GM21390 (cell line): ENCODE data around the gene SH2D1B.
"Not testable (repeated sequence)": the region's sequence is repeated elsewhere in the genome, so short reads cannot be mapped to it uniquely, and the experiment has no call there.

Experiments
- ATAC-seq: cut with Tn5 transposase; IDR thresholded peaks from one replicate; pipeline ENCODE4 v1.9.1; 2021; ENCODE audit not compliant: unreplicated experiment

SH2D1B gene

GRCh38 chr1:162365284-162366020 is 46.5 kb downstream of the SH2D1B start:
- no peak for ATAC-seq

DNA sequence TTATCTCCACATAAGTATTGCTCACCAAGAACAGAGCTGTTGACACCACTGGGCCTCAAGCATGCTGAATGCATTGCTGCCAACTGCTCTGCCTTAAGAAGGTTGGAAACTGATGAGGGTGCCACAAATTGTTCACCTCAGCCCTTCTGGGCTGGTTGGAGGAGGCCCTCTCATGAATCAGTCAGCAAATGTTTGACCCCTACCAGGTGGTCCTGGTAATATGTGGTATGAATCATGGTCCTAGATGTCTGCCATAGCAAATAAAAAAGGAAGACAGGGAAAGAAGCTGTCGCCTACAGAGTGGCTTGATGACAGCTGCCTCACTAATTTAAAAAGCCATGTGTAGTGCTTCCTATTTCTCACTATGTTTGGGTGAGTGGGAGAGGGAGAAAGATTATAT is 47.4 kb downstream of the SH2D1B start:
- no peak for ATAC-seq

DNA sequence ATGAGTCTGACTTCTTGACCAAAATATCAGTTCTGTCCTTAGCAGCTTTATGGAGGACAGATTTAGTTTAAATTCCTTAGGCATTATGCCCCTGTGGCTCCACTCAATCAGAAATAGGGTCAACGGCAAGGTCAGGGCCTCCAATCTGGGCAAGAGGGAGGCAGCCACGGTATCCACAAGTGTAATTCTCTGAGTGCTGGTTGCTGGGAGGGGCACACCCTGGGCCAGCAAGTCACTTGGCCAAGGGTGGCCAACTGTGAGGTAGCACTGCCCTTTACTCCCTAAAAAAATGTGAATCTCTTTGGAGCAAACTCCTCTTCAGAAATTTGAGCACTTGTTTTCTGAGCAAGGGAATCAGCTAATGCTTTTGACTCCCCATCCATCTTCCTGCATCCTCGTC is 48.1 kb downstream of the SH2D1B start:
- no peak for ATAC-seq

GRCh38 chr1:162361349-162361748 is 50.6 kb downstream of the SH2D1B start:
- ATAC-seq, result peak; percentile 28

- ATAC-seq, result no peak
Measured at GRCh38 chr1:162360874-162361260, 51.1 kb downstream of the SH2D1B start.

DNA sequence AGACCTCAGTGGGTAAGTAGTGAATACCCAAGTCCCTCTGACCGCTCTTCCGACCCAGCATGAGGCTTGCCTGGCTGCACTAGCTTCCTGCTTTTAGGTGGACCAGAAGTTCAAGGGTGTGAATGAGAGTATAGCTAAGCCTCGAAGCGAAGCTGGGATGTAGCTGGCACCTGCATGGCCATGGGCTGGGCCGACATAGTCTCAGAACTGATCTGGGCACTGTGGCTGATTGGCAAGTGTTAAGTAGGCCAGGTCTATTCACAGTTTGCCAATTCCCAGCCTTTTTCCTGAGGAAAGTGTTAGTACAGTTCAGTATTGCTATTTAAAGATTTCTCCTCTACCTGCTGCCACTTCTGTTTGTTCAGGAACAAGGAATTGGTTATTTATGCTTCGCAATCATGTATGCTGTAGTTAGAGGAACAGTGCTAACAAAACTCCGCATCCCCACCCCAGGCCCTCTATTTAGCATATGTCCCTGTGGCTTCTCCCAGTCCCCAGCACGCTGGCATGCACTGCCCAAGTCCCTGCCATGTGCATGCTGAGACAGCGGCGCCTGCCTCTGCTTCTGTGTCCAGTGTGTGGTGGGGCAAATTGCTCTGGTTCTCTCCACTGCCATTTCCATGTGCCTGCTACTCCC is 51.6 kb downstream of the SH2D1B start:
- ATAC-seq, result no peak

DNA sequence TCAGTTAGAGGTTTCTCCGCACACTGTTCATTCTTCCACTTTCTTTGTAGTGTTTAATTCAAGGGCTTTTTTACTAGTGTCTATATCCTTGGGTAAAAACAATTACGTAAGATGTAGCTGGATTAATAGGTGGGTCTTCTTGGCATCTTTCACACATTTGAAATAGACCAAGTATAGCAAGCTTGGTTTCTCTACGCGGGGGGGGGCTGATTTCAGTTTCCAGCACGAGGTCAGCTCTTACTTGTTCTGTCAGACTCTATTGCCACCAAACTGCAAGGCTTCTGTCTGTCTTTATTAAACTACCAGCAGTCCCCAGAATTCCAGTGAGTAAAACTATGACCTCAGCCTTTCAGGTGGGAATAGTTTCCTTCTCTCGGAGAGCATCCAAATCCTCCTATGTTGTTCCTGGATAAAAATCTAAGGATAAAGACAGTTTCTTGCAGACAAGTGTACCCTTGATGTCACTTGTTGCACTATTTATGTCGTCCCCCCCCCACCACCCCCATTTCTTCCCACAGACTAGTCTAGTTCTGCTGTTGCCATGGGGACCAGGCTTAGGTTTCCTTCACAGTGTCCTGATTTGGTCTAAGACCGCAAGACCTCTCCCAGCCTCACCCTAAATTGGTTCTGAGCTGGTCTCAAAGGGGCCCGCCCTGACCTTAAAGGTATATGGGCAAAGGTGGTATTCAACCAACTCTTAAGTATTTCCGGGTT is 52.3 kb downstream of the SH2D1B start:
- ATAC-seq, result no peak

DNA sequence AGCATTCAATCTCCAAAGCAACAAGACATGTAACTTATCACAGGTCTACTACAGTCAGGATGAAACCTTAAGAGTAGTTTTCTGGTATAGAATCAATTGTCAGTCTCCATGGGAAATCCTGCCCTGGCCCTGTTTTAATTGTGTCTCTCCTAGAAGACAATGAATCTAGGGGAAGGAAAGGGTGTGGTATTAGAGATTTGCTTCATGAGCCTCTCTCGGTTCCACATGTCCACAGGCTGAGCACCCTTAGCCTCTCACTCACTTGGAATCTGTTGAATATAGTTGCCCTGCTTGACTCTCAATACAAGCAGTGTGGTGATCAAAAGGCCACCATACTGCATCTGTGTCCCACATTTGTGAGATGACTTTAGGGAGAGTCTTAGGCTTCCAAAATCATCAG is 53.0 kb downstream of the SH2D1B start:
- ATAC-seq, result no peak

DNA sequence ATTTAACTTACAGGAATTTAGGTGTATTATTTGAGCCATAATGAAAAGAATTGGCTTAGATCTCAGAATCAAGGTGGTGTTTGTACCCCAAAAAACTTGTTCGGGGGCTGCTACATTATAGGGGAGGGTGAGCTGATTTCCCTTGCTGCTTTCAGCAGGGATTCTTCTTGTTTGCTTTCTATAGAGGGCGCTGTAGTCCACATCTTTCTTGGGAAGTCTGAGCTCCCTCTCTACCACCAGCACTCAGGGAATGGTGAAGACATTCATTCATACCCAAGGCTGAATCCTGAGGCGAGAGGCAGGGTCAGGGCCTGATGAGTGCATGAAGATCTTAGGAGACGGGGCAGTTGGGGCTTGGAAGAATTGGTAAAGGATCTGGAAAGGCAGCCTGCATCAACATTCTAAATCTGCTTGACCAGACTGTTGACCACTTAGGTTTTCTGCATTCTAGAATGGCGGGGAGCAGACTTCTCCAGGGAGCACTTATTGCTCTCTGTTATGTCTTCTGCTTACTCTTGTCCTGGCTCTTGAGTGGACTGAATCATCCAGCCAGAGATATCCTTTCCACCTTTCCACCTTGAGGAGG is 54.2 kb downstream of the SH2D1B start:
- ATAC-seq, result no peak

DNA sequence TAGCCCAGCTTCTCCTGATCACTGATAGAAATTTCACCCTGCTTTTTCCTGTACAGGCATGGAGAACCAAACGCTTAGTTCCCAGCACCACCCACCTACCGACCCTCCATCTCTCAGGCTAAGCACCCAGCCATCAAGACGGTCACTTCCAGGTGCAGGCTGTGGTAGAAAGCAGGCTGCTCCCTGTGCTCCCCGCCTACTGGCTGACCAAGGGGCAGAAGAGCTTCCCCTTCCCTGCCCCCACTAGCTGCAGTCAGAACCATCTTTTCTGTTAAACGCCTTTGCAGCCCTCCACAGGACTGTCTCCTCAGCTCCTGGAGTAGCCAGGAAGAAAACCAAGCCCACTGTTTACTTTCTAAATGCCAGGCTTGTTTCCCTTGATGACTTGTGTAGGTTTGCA is 58.2 kb downstream of the SH2D1B start:
- no peak for ATAC-seq

- no peak for ATAC-seq
Measured at GRCh38 chr1:162353078-162353477, 58.9 kb downstream of the SH2D1B start.

DNA sequence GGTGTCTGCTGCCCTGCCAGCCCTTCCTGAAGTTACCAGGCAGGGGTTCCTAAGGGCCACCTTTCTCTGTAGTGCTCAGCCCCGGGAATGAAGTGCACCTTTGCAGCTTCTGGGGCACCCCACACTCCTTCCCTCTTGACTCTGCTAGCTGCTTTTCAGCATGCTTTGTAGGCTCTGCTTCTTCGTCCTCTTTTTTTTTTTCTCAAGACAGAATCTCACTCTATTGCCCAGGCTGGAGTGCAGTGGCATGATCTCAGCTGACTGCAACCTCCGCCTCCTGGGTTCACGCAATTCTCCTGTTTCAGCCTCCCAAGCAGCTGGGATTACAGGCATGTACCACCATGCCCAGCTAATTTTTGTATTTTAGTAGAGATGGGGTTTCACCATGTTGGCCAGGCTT is 60.1 kb downstream of the SH2D1B start:
- ATAC-seq, result not testable (repeated sequence)

- no peak for ATAC-seq
Measured at GRCh38 chr1:162351246-162351842, 60.6 kb downstream of the SH2D1B start.

GRCh38 chr1:162349635-162350330 is 62.2 kb downstream of the SH2D1B start:
- ATAC-seq, result no peak

GRCh38 chr1:162347281-162347680 is 64.7 kb downstream of the SH2D1B start:
- ATAC-seq, result no peak
